Right lobe of liver (tissue), 6 donors: ENCODE data around the gene TUBA8. TPM values are rescaled to one million over a fixed set of nuclear protein-coding genes. Genes with fewer than 3 reads are reported as not detected.

Experiments
- ATAC-seq, 4 donors: fragments of 200-7000 bp; cut with Tn5 transposase; one replicate each; pipeline ENCODE4 v1.9.1; 2020; ENCODE audit warnings: mild to moderate bottlenecking in 4 of 4, moderate library complexity in 4 of 4
- DNase-seq, 3 donors: peaks; one replicate each; pipeline ENCODE4 v3.0.0-alpha.2; 2020
- H3K27ac ChIP-seq, 3 donors: fragments of 200-600 bp; one replicate each; pipeline ENCODE4 v1.8.0; 2022
- H3K27me3 ChIP-seq, 2 donors: fragments of 200-600 bp; one replicate each; pipeline ENCODE4 v1.8.0; 2022
- H3K36me3 ChIP-seq, 4 donors: fragments of 200-600 bp; sonication (generic) in 1 of 4; one replicate each; pipeline versions ENCODE4 v1.5.1 to v1.8.0; 2017 to 2022; ENCODE audit warnings: control low read depth in 1 of 4
- H3K4me1 ChIP-seq, 4 donors: fragments of 200-600 bp; sonication (generic) in 1 of 4; one replicate each; pipeline versions ENCODE4 v1.5.1 to v1.8.0; 2017 to 2022; ENCODE audit warnings: control low read depth in 1 of 4
- H3K4me3 ChIP-seq, 3 donors: fragments of 200-600 bp; one replicate each; pipeline ENCODE4 v1.8.0; 2022
- H3K9me3 ChIP-seq, 4 donors: fragments of 200-600 bp; sonication (generic) in 1 of 4; one replicate each; pipeline versions ENCODE4 v1.5.1 to v1.8.0; 2017 to 2022; ENCODE audit warnings: control low read depth in 1 of 4
- CTCF ChIP-seq, 4 donors: fragments of 200-600 bp in 3 of 4; fragments of 450-650 bp in 1 of 4; IDR thresholded peaks; one replicate each; pipeline versions ENCODE4 v1.5.1 to v1.8.0; 2016 to 2022; ENCODE audit warnings: antibody characterized with exemption in 4 of 4, mild to moderate bottlenecking in 2 of 4
- POLR2A ChIP-seq: fragments of 450-650 bp; IDR thresholded peaks from one replicate; pipeline ENCODE4 v1.6.1; 2017; ENCODE audit warnings: antibody characterized with exemption, mild to moderate bottlenecking
- WGBS: methylation state at CpG from one replicate; pipeline ENCODE4 v1.1.6; 2018; ENCODE audit warnings: low coverage, low lambda C conversion rate; ENCODE audit not compliant: insufficient coverage; ENCODE audit errors: missing lambda C conversion rate; 5-methylcytosine and 5-hydroxymethylcytosine counted together
- intact Hi-C, 2 donors: fragments of 100-400 bp; cut with DNase I; formaldehyde crosslinking; loops; one replicate each; pipeline versions ENCODE4 v1.11.2 to v1.14.1; 2022
- total RNA-seq, 6 experiments: library from RNA; depleted of rRNA in 2 of 6; stranded (reverse); fragments of >200 nt in 2 of 6; fragmentation: NEBNext Ultra II Directional in 3 of 6; extraction: Animal tissue kit (Norgen Biotek cat#: 25700) in 3 of 6; gene quantifications; one replicate each; pipeline versions ENCODE4 v1.1.0 to v1.2.4, GENCODE V29; 2016 to 2023
- donor health status: DM: no; HTN: yes; CAD: no.
- donor health status: DM: no; HTN: no; CAD: no.
- donor health status: DM: no; HTN: no; CAD: no.
- donor health status: DM: no; HTN: yes; CAD: no.
- donor health status: DM: no; HTN: yes; CAD: no.

Gene TUBA8
- total RNA-seq, 6 experiments from 2014 or later: 0.58 to 4.8 (median 1.7) TPM

- Histone ChIP-seq H3K4me3 (no peak overlapping the region), H3K27me3 (no peaks in the 10 kb centered on the region), H3K36me3 (peaks cover 0 to 48% (median 20%) of the 10 kb centered on the region in 4 donors), H3K9me3 (no peaks in the 10 kb centered on the region), H3K4me1 (peaks cover 0 to 18% (median 4%) of the 10 kb centered on the region in 4 donors), H3K27ac (no peak overlapping the region)
- TF ChIP-seq POLR2A: no peak
- no peak for TF ChIP-seq CTCF (IDR thresholded peaks at IDR 0.05)
- ATAC-seq (no peak), DNase-seq (no peak)
- WGBS: 90% methylated on average over 2 of the region's 10 CpGs
- intact Hi-C loops: no loop called here
These were observed 27.2 kb upstream of the TUBA8 start for GRCh38 chr22:18083406-18083805.

- Histone ChIP-seq H3K36me3 (peaks cover 0 to 48% (median 21%) of the 10 kb centered on the region in 4 donors), H3K27me3 (no peaks in the 10 kb centered on the region), H3K27ac (peak overlapping the region; percentile 20 to 67 (median 52)), H3K9me3 (no peaks in the 10 kb centered on the region), H3K4me3 (no peak overlapping the region), H3K4me1 (peaks cover 0 to 7% (median 0%) of the 10 kb centered on the region in 4 donors)
- TF ChIP-seq POLR2A: no peak
- peak in 1 of 4 donors; percentile 8 for TF ChIP-seq CTCF (IDR thresholded peaks at IDR 0.05)
- ATAC-seq (peak; percentile 91 to 96 (median 93)), DNase-seq (peak; percentile 62 to 82 (median 80))
- intact Hi-C loops: no loop called here
These were observed 25.4 kb upstream of the TUBA8 start for GRCh38 chr22:18085188-18085587.

- no peak overlapping the region for H3K27ac ChIP-seq
- intact Hi-C loops: no loop called here
- H3K9me3 ChIP-seq: no peaks in the 10 kb centered on the region
- peaks cover 0 to 8% (median 4%) of the 10 kb centered on the region in 4 donors for H3K4me1 ChIP-seq
- H3K4me3 ChIP-seq: no peak overlapping the region
- DNase-seq (no peak), ATAC-seq (no peak)
- 67% methylated on average over 8 of the region's 13 CpGs for WGBS
- TF ChIP-seq CTCF (IDR thresholded peaks at IDR 0.05) (no peak), POLR2A (no peak)
- H3K27me3 ChIP-seq: no peaks in the 10 kb centered on the region
- H3K36me3 ChIP-seq: peaks cover 0 to 38% (median 14%) of the 10 kb centered on the region in 4 donors
These were observed 23.2 kb upstream of the TUBA8 start for GRCh38 chr22:18087350-18087855.

- Histone ChIP-seq H3K27me3 (no peaks in the 10 kb centered on the region), H3K36me3 (peaks cover 0 to 25% (median 10%) of the 10 kb centered on the region in 4 donors), H3K9me3 (no peaks in the 10 kb centered on the region), H3K27ac (no peak overlapping the region), H3K4me3 (no peak overlapping the region), H3K4me1 (peaks cover 0 to 13% (median 6%) of the 10 kb centered on the region in 4 donors)
- TF ChIP-seq CTCF (IDR thresholded peaks at IDR 0.05): no peak
- no peak for TF ChIP-seq POLR2A
- intact Hi-C loops: no loop called here
- WGBS: 73% methylated on average over 8 of the region's 11 CpGs
- DNase-seq (no peak), ATAC-seq (no peak)
These were observed 21.6 kb upstream of the TUBA8 start for GRCh38 chr22:18088825-18089568.
